H9 (cell line): ENCODE measurements around the gene MEPCE. TPM values are rescaled to one million over a fixed set of nuclear protein-coding genes. Genes with fewer than 3 reads are reported as not detected.

Source experiments
- DNase-seq: peaks from one replicate; pipeline ENCODE4 v3.0.0-alpha.2; 2017
- H2AFZ ChIP-seq: one replicate; pipeline ENCODE4 v1.6.1; 2013; ENCODE audit warnings: mild to moderate bottlenecking, low read length, control low read depth, moderate library complexity
- H2AK5ac ChIP-seq: 2 replicates; pipeline ENCODE4 v1.6.1; 2013; ENCODE audit warnings: low read length, control low read depth, mixed read lengths; ENCODE audit not compliant: insufficient read length
- H2BK120ac ChIP-seq: one replicate; pipeline ENCODE4 v1.6.1; 2013; ENCODE audit warnings: low read depth, mild to moderate bottlenecking, low read length, control low read depth, inconsistent platforms; ENCODE audit not compliant: poor library complexity, severe bottlenecking
- H2BK12ac ChIP-seq: 2 replicates; pipeline ENCODE4 v1.6.1; 2013; ENCODE audit warnings: low read length, control low read depth, mixed read lengths, low read depth; ENCODE audit not compliant: insufficient read length
- H2BK15ac ChIP-seq: 2 replicates; pipeline ENCODE4 v1.6.1; 2013; ENCODE audit warnings: low read depth, low read length, control low read depth
- H2BK20ac ChIP-seq: one replicate; pipeline ENCODE4 v1.6.1; 2013; ENCODE audit warnings: low read depth, mild to moderate bottlenecking, low read length, control low read depth, inconsistent platforms; ENCODE audit not compliant: poor library complexity, severe bottlenecking
- H2BK5ac ChIP-seq: 2 replicates; pipeline ENCODE4 v1.6.1; 2013; ENCODE audit warnings: low read length, control low read depth, mixed read lengths; ENCODE audit not compliant: insufficient read length
- H3K14ac ChIP-seq: 2 replicates; pipeline ENCODE4 v1.6.1; 2013; ENCODE audit warnings: low read length, control low read depth; ENCODE audit not compliant: insufficient read depth
- H3K18ac ChIP-seq: 2 replicates; pipeline ENCODE4 v1.6.1; 2013; ENCODE audit warnings: low read depth, mild to moderate bottlenecking, mixed read lengths, low read length, control low read depth; ENCODE audit not compliant: insufficient read length
- H3K23ac ChIP-seq: 2 replicates; pipeline ENCODE4 v1.6.1; 2013; ENCODE audit warnings: low read length, control low read depth, mixed read lengths, low read depth; ENCODE audit not compliant: insufficient read length
- H3K23me2 ChIP-seq: 2 replicates; pipeline ENCODE4 v1.6.1; 2013; ENCODE audit warnings: low read depth, mild to moderate bottlenecking, mixed read lengths, low read length, control low read depth; ENCODE audit not compliant: insufficient read length, poor library complexity, severe bottlenecking
- H3K27ac ChIP-seq: 2 replicates; pipeline ENCODE4 v1.5.1; 2013; ENCODE audit warnings: low read length, control low read depth, mixed read lengths, low read depth; ENCODE audit not compliant: insufficient read length
- H3K27me3 ChIP-seq: 2 replicates; pipeline ENCODE4 v1.6.1; 2013; ENCODE audit warnings: low read length, control low read depth, inconsistent platforms; ENCODE audit not compliant: insufficient read depth
- H3K4ac ChIP-seq: 2 replicates; pipeline ENCODE4 v1.6.1; 2013; ENCODE audit warnings: low read depth, mild to moderate bottlenecking, control low read depth, inconsistent platforms, low read length, moderate library complexity
- H3K4me1 ChIP-seq: 2 replicates; pipeline ENCODE4 v1.6.1; 2013; ENCODE audit warnings: low read length, control low read depth, inconsistent platforms; ENCODE audit not compliant: insufficient read depth
- H3K4me2 ChIP-seq: 2 replicates; pipeline ENCODE4 v1.6.1; 2013; ENCODE audit warnings: low read length, control low read depth, mixed read lengths; ENCODE audit not compliant: insufficient read length, insufficient read depth
- H3K56ac ChIP-seq: 2 replicates; pipeline ENCODE4 v1.6.1; 2013; ENCODE audit warnings: low read depth, mild to moderate bottlenecking, mixed read lengths, low read length, control low read depth; ENCODE audit not compliant: insufficient read length
- H3K79me1 ChIP-seq: 2 replicates; pipeline ENCODE4 v1.6.1; 2013; ENCODE audit warnings: low read depth, mild to moderate bottlenecking, moderate library complexity, low read length, control low read depth, inconsistent platforms; ENCODE audit not compliant: insufficient read depth, poor library complexity, severe bottlenecking
- H3K79me2 ChIP-seq: 2 replicates; pipeline ENCODE4 v1.6.1; 2013; ENCODE audit warnings: low read length, control low read depth, inconsistent platforms; ENCODE audit not compliant: insufficient read depth
- H3K9ac ChIP-seq: 2 replicates; pipeline ENCODE4 v1.6.1; 2013; ENCODE audit warnings: low read length, control low read depth, mixed read lengths; ENCODE audit not compliant: insufficient read length; ENCODE audit errors: extremely low read depth
- H3K9me3 ChIP-seq: one replicate; pipeline ENCODE4 v1.6.1; 2013; ENCODE audit warnings: low read depth, low read length, inconsistent platforms; ENCODE audit not compliant: control insufficient read depth
- H3T11ph ChIP-seq: one replicate; pipeline ENCODE4 v1.6.1; 2013; ENCODE audit warnings: mild to moderate bottlenecking, low read length, control low read depth, inconsistent platforms
- H4K20me1 ChIP-seq: one replicate; pipeline ENCODE4 v1.6.1; 2013; ENCODE audit not compliant: control insufficient read depth, insufficient read length, insufficient read depth
- H4K5ac ChIP-seq: 2 replicates; pipeline ENCODE4 v1.6.1; 2013; ENCODE audit warnings: low read depth, mild to moderate bottlenecking, mixed read lengths, low read length, control low read depth; ENCODE audit not compliant: insufficient read length
- H4K8ac ChIP-seq: replicated peaks from 2 replicates; pipeline ENCODE4 v1.6.1; 2013; ENCODE audit warnings: low read length, control low read depth, mixed read lengths, low read depth; ENCODE audit not compliant: insufficient read length
- H4K91ac ChIP-seq: 2 replicates; pipeline ENCODE4 v1.6.1; 2013; ENCODE audit warnings: low read depth, mild to moderate bottlenecking, moderate library complexity, mixed read lengths, low read length, control low read depth; ENCODE audit not compliant: insufficient read length
- H3K27ac Mint-ChIP-seq, 3 experiments: 2 replicates in 2 of 3; 3 replicates in 1 of 3; pipeline ENCODE4 v1.8.0; 2020 to 2021; ENCODE audit warnings: mixed read lengths in 3 of 3, mild to moderate bottlenecking in 1 of 3, moderate library complexity in 1 of 3
- H3K27me3 Mint-ChIP-seq: 2 replicates; pipeline ENCODE4 v1.8.0; 2021; ENCODE audit warnings: low read depth, mild to moderate bottlenecking, moderate library complexity, mixed read lengths
- H3K36me3 Mint-ChIP-seq, 3 experiments: 2 replicates in 2 of 3; 3 replicates in 1 of 3; pipeline ENCODE4 v1.8.0; 2020 to 2021; ENCODE audit warnings: low read depth in 3 of 3, mixed read lengths in 3 of 3; ENCODE audit not compliant: insufficient read depth in 1 of 3
- H3K4me1 Mint-ChIP-seq, 2 experiments: 2 replicates each; pipeline ENCODE4 v1.8.0; 2020; ENCODE audit warnings: mixed read lengths in 2 of 2
- H3K4me3 Mint-ChIP-seq, 2 experiments: 2 replicates in 1 of 2; 3 replicates in 1 of 2; pipeline ENCODE4 v1.8.0; 2020 to 2021; ENCODE audit warnings: mild to moderate bottlenecking in 2 of 2, mixed read lengths in 2 of 2, moderate library complexity in 1 of 2
- H3K9me3 Mint-ChIP-seq, 2 experiments: 2 replicates in 1 of 2; 3 replicates in 1 of 2; pipeline ENCODE4 v1.8.0; 2020; ENCODE audit warnings: mild to moderate bottlenecking in 2 of 2, mixed read lengths in 2 of 2, moderate library complexity in 1 of 2
- CTCF ChIP-seq: fragments of 200-600 bp; sonication (generic); conservative IDR thresholded peaks from 3 replicates; pipeline ENCODE4 v1.8.0; 2021; ENCODE audit warnings: antibody characterized with exemption, mild to moderate bottlenecking
- WGBS: extraction: QIAGEN DNeasy Blood & Tissue Kit; methylation state at CpG from one replicate; pipeline ENCODE4 v1.1.7; 2013; ENCODE audit warnings: missing lambda C conversion rate, low lambda C conversion rate, mixed read lengths; ENCODE audit not compliant: insufficient read length; ENCODE audit errors: extremely low coverage; 5-methylcytosine and 5-hydroxymethylcytosine counted together
- total RNA-seq: library from RNA; stranded (reverse); gene quantifications from 2 replicates; pipeline ENCODE4 v1.2.1, GENCODE V29; 2021

MEPCE gene
- total RNA-seq, 1 experiment from 2014 or later: 68.0 TPM

- peak within 1 kb of the TSS; percentile 16 to 90 (median 79); a peak in 4 of 7 replicates for H3K27ac Mint-ChIP-seq
- Histone ChIP-seq H3K23me2 (peaks cover 12% of the 10 kb centered on the region), H3K9me3 (no peaks in the 10 kb centered on the region), H2AK5ac (no peak within 1 kb of the TSS), H2BK20ac (no peak within 1 kb of the TSS), H3K56ac (no peak within 1 kb of the TSS), H3K79me2 (no peaks in the 10 kb centered on the region), H3K4me2 (peak within 1 kb of the TSS; percentile 45), H4K8ac (no peak within 1 kb of the TSS), H3K18ac (no peak within 1 kb of the TSS), H3K23ac (no peak within 1 kb of the TSS), H2BK120ac (no peak within 1 kb of the TSS), H3K27ac (no peak within 1 kb of the TSS), H3K79me1 (no peaks in the 10 kb centered on the region), H2AFZ (no peak within 1 kb of the TSS), H2BK12ac (no peak within 1 kb of the TSS), H3T11ph (no peak within 1 kb of the TSS), H2BK15ac (no peak within 1 kb of the TSS), H3K9ac (no peak within 1 kb of the TSS), H3K4me1 (no peaks in the 10 kb centered on the region; the same call in 1 of the 2 replicates), H4K5ac (no peak within 1 kb of the TSS), H3K27me3 (no peaks in the 10 kb centered on the region), H3K14ac (no peak within 1 kb of the TSS), H4K20me1 (no peaks in the 10 kb centered on the region), H3K4ac (no peak within 1 kb of the TSS), H4K91ac (no peak within 1 kb of the TSS), H2BK5ac (no peak within 1 kb of the TSS)
- peak within 1 kb of the TSS; percentile 81 to 93 for H3K4me3 Mint-ChIP-seq
- WGBS: no CpG with 5 or more reads among the region's 27 CpGs
- no peak for TF ChIP-seq CTCF
- H3K27me3 Mint-ChIP-seq: no peaks in the 10 kb centered on the region
- H3K4me1 Mint-ChIP-seq: peaks cover 18 to 34% of the 10 kb centered on the region in 2 experiments
- peak; percentile 96 for DNase-seq
- peaks cover 0 to 3% (median 0%) of the 10 kb centered on the region in 3 experiments; a peak in 1 of 7 replicates for H3K36me3 Mint-ChIP-seq
- peaks cover 0 to 2% of the 10 kb centered on the region in 2 experiments; a peak in 2 of 5 replicates for H3K9me3 Mint-ChIP-seq
Observed at GRCh38 chr7:100478958-100479660, 49.5 kb downstream of the MEPCE start, which contains the start of gene TSC22D4. Gene TSC22D4, minus strand, starts transcription at chr7:100479214. Its CDS starts 1,176 bp downstream, at chr7:100478038.
